Measurements from ENCODE around the gene EXT2. TPM values are rescaled to one million over a fixed set of nuclear protein-coding genes. Genes with fewer than 3 reads are reported as not detected.
A peak's percentile ranks its signal among the peaks of the same experiment; 100 is the strongest.

Gene EXT2
- total and polyA plus RNA-seq, 5 donors, result 21.1 to 41.5 (median 34.0) TPM

- Histone ChIP-seq H3K4me3 (ENCODE audit: low read length) (no peak overlapping the region), H3K4me1 (ENCODE audit: control insufficient read depth, insufficient read depth, low read length) (peaks cover 8% of the 10 kb centered on the region), H3K27me3 (ENCODE audit: control insufficient read depth, insufficient read depth) (no peaks in the 10 kb centered on the region), H3K9me3 (ENCODE audit: control insufficient read depth, low read length) (no peaks in the 10 kb centered on the region), H3K27ac (ENCODE audit: low read length) (no peak overlapping the region)
- ATAC-seq (peak; percentile 81 to 84), DNase-seq (peak; percentile 49 to 78 (median 69))
- 5% methylated on average over 4 of the region's 4 CpGs for WGBS
- intact Hi-C loops (cut with DNase I), result loop anchor here in 1 of 4 donors (5.0 kb wide), 1 partner anchor 427 kb away; no protein-coding TSS in a partner anchor
Measured at GRCh38 chr11:44110231-44110679, 14.8 kb downstream of the EXT2 start.

GRCh38 chr11:44112091-44112821, 16.8 kb downstream of the EXT2 start:
- peaks cover 8% of the 10 kb centered on the region for H3K4me1 ChIP-seq (ENCODE audit: control insufficient read depth, insufficient read depth, low read length)
- no peaks in the 10 kb centered on the region for H3K9me3 ChIP-seq (ENCODE audit: control insufficient read depth, low read length)
- 53% methylated on average over 7 of the region's 7 CpGs for WGBS
- intact Hi-C loops (cut with DNase I), result loop anchor here in 1 of 4 donors (5.0 kb wide), 1 partner anchor 425 kb away; no protein-coding TSS in a partner anchor
- no peaks in the 10 kb centered on the region for H3K27me3 ChIP-seq (ENCODE audit: control insufficient read depth, insufficient read depth)
- H3K4me3 ChIP-seq (ENCODE audit: low read length), result no peak overlapping the region
- DNase-seq, result peak in 2 of 3 donors; percentile 52 to 79
- H3K27ac ChIP-seq (ENCODE audit: low read length), result no peak overlapping the region
- ATAC-seq, result peak in 1 of 2 donors; percentile 54

- H3K27me3 ChIP-seq (ENCODE audit: control insufficient read depth, insufficient read depth), result no peaks in the 10 kb centered on the region
- no peaks in the 10 kb centered on the region for H3K9me3 ChIP-seq (ENCODE audit: control insufficient read depth, low read length)
- WGBS, result 88% methylated on average over 3 of the region's 3 CpGs
- H3K4me1 ChIP-seq (ENCODE audit: control insufficient read depth, insufficient read depth, low read length), result peaks cover 8% of the 10 kb centered on the region
- H3K27ac ChIP-seq (ENCODE audit: low read length), result no peak overlapping the region
- DNase-seq (no peak), ATAC-seq (no peak)
- no peak overlapping the region for H3K4me3 ChIP-seq (ENCODE audit: low read length)
- intact Hi-C loops (cut with DNase I), result loop anchor here in 1 of 4 donors (5.0 kb wide), 1 partner anchor 424 kb away; no protein-coding TSS in a partner anchor
Measured at GRCh38 chr11:44113018-44113417, 17.5 kb downstream of the EXT2 start.

- no peak overlapping the region for H3K4me3 ChIP-seq (ENCODE audit: low read length)
- H3K9me3 ChIP-seq (ENCODE audit: control insufficient read depth, low read length), result no peaks in the 10 kb centered on the region
- intact Hi-C loops (cut with DNase I), result loop anchor here in 1 of 4 donors (5.0 kb wide), 1 partner anchor 424 kb away; no protein-coding TSS in a partner anchor
- no peak overlapping the region for H3K27ac ChIP-seq (ENCODE audit: low read length)
- WGBS, result 87% methylated on average over 3 of the region's 3 CpGs
- peaks cover 8% of the 10 kb centered on the region for H3K4me1 ChIP-seq (ENCODE audit: control insufficient read depth, insufficient read depth, low read length)
- H3K27me3 ChIP-seq (ENCODE audit: control insufficient read depth, insufficient read depth), result no peaks in the 10 kb centered on the region
- ATAC-seq, result no peak
- no peak for DNase-seq
Measured at GRCh38 chr11:44113572-44113971, 18.1 kb downstream of the EXT2 start.

GRCh38 chr11:44116234-44116830, 20.9 kb downstream of the EXT2 start:
- intact Hi-C loops (cut with DNase I), result no loop called here
- DNase-seq (no peak), ATAC-seq (no peak)
- Histone ChIP-seq H3K4me1 (ENCODE audit: control insufficient read depth, insufficient read depth, low read length) (peaks cover 15% of the 10 kb centered on the region), H3K27ac (ENCODE audit: low read length) (no peak overlapping the region), H3K27me3 (ENCODE audit: control insufficient read depth, insufficient read depth) (no peaks in the 10 kb centered on the region), H3K9me3 (ENCODE audit: control insufficient read depth, low read length) (no peaks in the 10 kb centered on the region), H3K4me3 (ENCODE audit: low read length) (no peak overlapping the region)
- 65% methylated on average over 3 of the region's 3 CpGs for WGBS

GRCh38 chr11:44120169-44120568, 24.7 kb downstream of the EXT2 start:
- peak; percentile 61 to 66 for ATAC-seq
- no peaks in the 10 kb centered on the region for H3K27me3 ChIP-seq (ENCODE audit: control insufficient read depth, insufficient read depth)
- H3K4me1 ChIP-seq (ENCODE audit: control insufficient read depth, insufficient read depth, low read length), result peaks cover 7% of the 10 kb centered on the region
- peak in 2 of 3 donors; percentile 50 to 54 for DNase-seq
- no peak overlapping the region for H3K27ac ChIP-seq (ENCODE audit: low read length)
- 61% methylated on average over 5 of the region's 5 CpGs for WGBS
- intact Hi-C loops (cut with DNase I), result no loop called here
- H3K4me3 ChIP-seq (ENCODE audit: low read length), result no peak overlapping the region
- H3K9me3 ChIP-seq (ENCODE audit: control insufficient read depth, low read length), result no peaks in the 10 kb centered on the region

GRCh38 chr11:44125598-44125997, 30.1 kb downstream of the EXT2 start:
- WGBS, result 51% methylated on average over 4 of the region's 4 CpGs

GRCh38 chr11:44126304-44126703, 30.8 kb downstream of the EXT2 start:
- WGBS, result 88% methylated on average over 2 of the region's 2 CpGs
- no peaks in the 10 kb centered on the region for H3K9me3 ChIP-seq (ENCODE audit: control insufficient read depth, low read length)
- ATAC-seq (no peak), DNase-seq (no peak)
- no peaks in the 10 kb centered on the region for H3K4me1 ChIP-seq (ENCODE audit: control insufficient read depth, insufficient read depth, low read length)
- intact Hi-C loops (cut with DNase I), result no loop called here
- H3K27me3 ChIP-seq (ENCODE audit: control insufficient read depth, insufficient read depth), result no peaks in the 10 kb centered on the region
- no peak overlapping the region for H3K27ac ChIP-seq (ENCODE audit: low read length)
- H3K4me3 ChIP-seq (ENCODE audit: low read length), result no peak overlapping the region

More at GRCh38 chr11:44125598-44125997, 30.1 kb downstream of the EXT2 start:
- Histone ChIP-seq H3K27ac (ENCODE audit: low read length) (no peak overlapping the region), H3K9me3 (ENCODE audit: control insufficient read depth, low read length) (no peaks in the 10 kb centered on the region), H3K4me1 (ENCODE audit: control insufficient read depth, insufficient read depth, low read length) (no peaks in the 10 kb centered on the region), H3K27me3 (ENCODE audit: control insufficient read depth, insufficient read depth) (no peaks in the 10 kb centered on the region), H3K4me3 (ENCODE audit: low read length) (no peak overlapping the region)
- ATAC-seq, result peak in 1 of 2 donors; percentile 26
- no peak for DNase-seq
- intact Hi-C loops (cut with DNase I), result no loop called here

- ATAC-seq (no peak), DNase-seq (no peak)
- Histone ChIP-seq H3K4me3 (ENCODE audit: low read length) (no peak overlapping the region), H3K9me3 (ENCODE audit: control insufficient read depth, low read length) (no peaks in the 10 kb centered on the region), H3K27ac (ENCODE audit: low read length) (no peak overlapping the region), H3K27me3 (ENCODE audit: control insufficient read depth, insufficient read depth) (no peaks in the 10 kb centered on the region), H3K4me1 (ENCODE audit: control insufficient read depth, insufficient read depth, low read length) (no peaks in the 10 kb centered on the region)
- intact Hi-C loops (cut with DNase I), result no loop called here
- WGBS, result 90% methylated on average over 8 of the region's 8 CpGs
Measured at GRCh38 chr11:44127130-44127529, 31.7 kb downstream of the EXT2 start.

GRCh38 chr11:44128729-44129128, 33.3 kb downstream of the EXT2 start:
- H3K9me3 ChIP-seq (ENCODE audit: control insufficient read depth, low read length), result no peaks in the 10 kb centered on the region
- intact Hi-C loops (cut with DNase I), result no loop called here
- no peak overlapping the region for H3K4me3 ChIP-seq (ENCODE audit: low read length)
- 93% methylated on average over 3 of the region's 3 CpGs for WGBS
- no peaks in the 10 kb centered on the region for H3K4me1 ChIP-seq (ENCODE audit: control insufficient read depth, insufficient read depth, low read length)
- no peak for DNase-seq
- no peak for ATAC-seq
- no peaks in the 10 kb centered on the region for H3K27me3 ChIP-seq (ENCODE audit: control insufficient read depth, insufficient read depth)
- H3K27ac ChIP-seq (ENCODE audit: low read length), result no peak overlapping the region

GRCh38 chr11:44130751-44131150, 35.3 kb downstream of the EXT2 start:
- peak; percentile 27 to 57 (median 53) for DNase-seq
- peak; percentile 70 to 76 for ATAC-seq
- no peak overlapping the region for H3K4me3 ChIP-seq (ENCODE audit: low read length)
- no peak overlapping the region for H3K27ac ChIP-seq (ENCODE audit: low read length)
- no peaks in the 10 kb centered on the region for H3K9me3 ChIP-seq (ENCODE audit: control insufficient read depth, low read length)
- no peaks in the 10 kb centered on the region for H3K27me3 ChIP-seq (ENCODE audit: control insufficient read depth, insufficient read depth)
- intact Hi-C loops (cut with DNase I), result loop anchor here in 2 of 4 donors (10.0 kb wide), 2 partner anchors 154 to 404 kb away; no protein-coding TSS in a partner anchor
- WGBS, result 66% methylated on average over 6 of the region's 6 CpGs
- no peaks in the 10 kb centered on the region for H3K4me1 ChIP-seq (ENCODE audit: control insufficient read depth, insufficient read depth, low read length)
